Measurements from ENCODE around the gene STX1A.

- no peak for TF ChIP-seq POLR2A (IDR thresholded peaks at IDR 0.05; ENCODE audit: low read length)
- no peak for TF ChIP-seq GATA1 (IDR thresholded peaks at IDR 0.05; ENCODE audit: low read depth, low read length)
Measured at GRCh38 chr7:73701357-73701995, 18.0 kb downstream of the STX1A start.

Measured in erythroblast (primary cell).